NT2/D1 (cell line): ENCODE measurements around the gene TBC1D4.

Source experiments
- DNase-seq: peaks from one replicate; pipeline ENCODE4 v3.0.0-alpha.2; 2011; ENCODE audit warnings: low read depth, low spot score
- H3K27me3 ChIP-seq: 2 replicates; pipeline ENCODE4 v1.6.0; 2011; ENCODE audit warnings: mild to moderate bottlenecking; ENCODE audit not compliant: insufficient read length, insufficient read depth
- H3K36me3 ChIP-seq: 2 replicates; pipeline ENCODE4 v1.6.1; 2011; ENCODE audit warnings: mild to moderate bottlenecking, low read length, mixed read lengths; ENCODE audit not compliant: insufficient read depth, insufficient read length
- H3K4me1 ChIP-seq: 2 replicates; pipeline ENCODE4 v1.5.1; 2011; ENCODE audit not compliant: insufficient read depth, insufficient read length
- H3K4me3 ChIP-seq: 2 replicates; pipeline ENCODE4 v1.5.1; 2011; ENCODE audit warnings: low read depth; ENCODE audit not compliant: insufficient read length
- H3K9ac ChIP-seq: 2 replicates; pipeline ENCODE4 v1.6.0; 2011; ENCODE audit warnings: low read depth; ENCODE audit not compliant: insufficient read length
- H3K9me3 ChIP-seq: 2 replicates; pipeline ENCODE4 v1.5.1; 2011; ENCODE audit warnings: mild to moderate bottlenecking, low read length; ENCODE audit not compliant: insufficient read depth
- SUZ12 ChIP-seq: IDR thresholded peaks from 2 replicates; pipeline ENCODE4 v1.6.1; 2011; ENCODE audit not compliant: insufficient read length, insufficient read depth; ENCODE audit errors: extremely low read depth
- YY1 ChIP-seq: IDR thresholded peaks from 2 replicates; pipeline ENCODE4 v1.6.1; 2011; ENCODE audit not compliant: insufficient read length, insufficient read depth
- ZNF274 ChIP-seq: IDR thresholded peaks from 2 replicates; pipeline ENCODE4 v1.6.1; 2011; ENCODE audit warnings: mild to moderate bottlenecking, low read depth, low read length

TBC1D4 gene

GRCh38 chr13:75460644-75461043, 21.3 kb downstream of the TBC1D4 start:
- no peaks in the 10 kb centered on the region for H3K27me3 ChIP-seq
- no peak for TF ChIP-seq SUZ12
- no peak for TF ChIP-seq ZNF274
- TF ChIP-seq YY1 = no peak
- no peak overlapping the region for H3K4me3 ChIP-seq

GRCh38 chr13:75458696-75459422, 23.1 kb downstream of the TBC1D4 start:
- Histone ChIP-seq H3K36me3 (peaks cover 5% of the 10 kb centered on the region), H3K9me3 (no peaks in the 10 kb centered on the region), H3K4me1 (no peaks in the 10 kb centered on the region), H3K27me3 (no peaks in the 10 kb centered on the region), H3K4me3 (no peak overlapping the region), H3K9ac (no peak overlapping the region)
- DNase-seq = no peak
- TF ChIP-seq SUZ12 (no peak), YY1 (no peak), ZNF274 (no peak)

More at GRCh38 chr13:75460644-75461043, 21.3 kb downstream of the TBC1D4 start:
- no peak overlapping the region for H3K9ac ChIP-seq
- peaks cover 12% of the 10 kb centered on the region; the same call in 1 of the 2 replicates for H3K9me3 ChIP-seq
- H3K36me3 ChIP-seq = peaks cover 7% of the 10 kb centered on the region
- no peaks in the 10 kb centered on the region for H3K4me1 ChIP-seq
- no peak for DNase-seq

GRCh38 chr13:75455962-75456361, 26.0 kb downstream of the TBC1D4 start:
- no peak for DNase-seq
- H3K9ac ChIP-seq = no peak overlapping the region
- no peaks in the 10 kb centered on the region for H3K9me3 ChIP-seq
- no peaks in the 10 kb centered on the region for H3K27me3 ChIP-seq
- no peaks in the 10 kb centered on the region for H3K4me1 ChIP-seq
- peaks cover 5% of the 10 kb centered on the region for H3K36me3 ChIP-seq
- H3K4me3 ChIP-seq = no peak overlapping the region
- TF ChIP-seq ZNF274 (no peak), YY1 (no peak), SUZ12 (no peak)

GRCh38 chr13:75454497-75454896, 27.5 kb downstream of the TBC1D4 start:
- TF ChIP-seq SUZ12 (no peak), ZNF274 (no peak), YY1 (no peak)
- Histone ChIP-seq H3K36me3 (no peaks in the 10 kb centered on the region), H3K9ac (no peak overlapping the region), H3K9me3 (no peaks in the 10 kb centered on the region), H3K4me1 (no peaks in the 10 kb centered on the region), H3K27me3 (no peaks in the 10 kb centered on the region), H3K4me3 (no peak overlapping the region)
- no peak for DNase-seq

GRCh38 chr13:75452564-75452963, 29.4 kb downstream of the TBC1D4 start:
- TF ChIP-seq YY1 (no peak), SUZ12 (no peak), ZNF274 (no peak)
- Histone ChIP-seq H3K4me3 (no peak overlapping the region), H3K27me3 (no peaks in the 10 kb centered on the region), H3K9ac (no peak overlapping the region), H3K9me3 (no peaks in the 10 kb centered on the region), H3K4me1 (no peaks in the 10 kb centered on the region), H3K36me3 (no peaks in the 10 kb centered on the region)
- no peak for DNase-seq

- H3K27me3 ChIP-seq = no peaks in the 10 kb centered on the region
- no peak overlapping the region for H3K4me3 ChIP-seq
- no peaks in the 10 kb centered on the region for H3K4me1 ChIP-seq
- H3K9ac ChIP-seq = no peak overlapping the region
- no peaks in the 10 kb centered on the region for H3K9me3 ChIP-seq
- no peak for TF ChIP-seq ZNF274
- TF ChIP-seq SUZ12 = no peak
- no peak for TF ChIP-seq YY1
- H3K36me3 ChIP-seq = no peaks in the 10 kb centered on the region
- no peak for DNase-seq
Measured at GRCh38 chr13:75447493-75447892, 34.5 kb downstream of the TBC1D4 start.

GRCh38 chr13:75446874-75447273, 35.1 kb downstream of the TBC1D4 start:
- H3K9me3 ChIP-seq = no peaks in the 10 kb centered on the region
- no peaks in the 10 kb centered on the region for H3K27me3 ChIP-seq
- H3K9ac ChIP-seq = no peak overlapping the region
- no peak overlapping the region for H3K4me3 ChIP-seq
- no peak for DNase-seq
- no peaks in the 10 kb centered on the region for H3K4me1 ChIP-seq
- no peak for TF ChIP-seq ZNF274
- TF ChIP-seq SUZ12 = no peak
- TF ChIP-seq YY1 = no peak
- H3K36me3 ChIP-seq = no peaks in the 10 kb centered on the region
